IPS DF 4.7 (cell line): Measurements from ENCODE around the gene CALM3.
"Not testable (repeated sequence)": the region's sequence is repeated elsewhere in the genome, so short reads cannot be mapped to it uniquely, and the experiment has no call there.

Experiments
- DNase-seq: peaks from one replicate; pipeline ENCODE4 v3.0.0-alpha.2; 2013; ENCODE audit warnings: low spot score; ENCODE audit errors: extremely low read depth

Gene CALM3

GRCh38 chr19:46601318-46602224, at the start of gene CALM3:
Gene CALM3 (plus strand): TSS chr19:46601330. CDS start chr19:46601435, 105 bp downstream.
- no peak for DNase-seq

- no peak for DNase-seq
Measured at GRCh38 chr19:46552891-46553290, 48.2 kb upstream of the CALM3 start.

- DNase-seq: no peak
Measured at GRCh38 chr19:46554161-46554560, 47.0 kb upstream of the CALM3 start.

GRCh38 chr19:46555628-46556280, 45.4 kb upstream of the CALM3 start:
- no peak for DNase-seq

- DNase-seq: not testable (repeated sequence)
Measured at GRCh38 chr19:46556471-46556870, 44.7 kb upstream of the CALM3 start.

GRCh38 chr19:46559203-46559602, 41.9 kb upstream of the CALM3 start:
- no peak for DNase-seq

- not testable (repeated sequence) for DNase-seq
Measured at GRCh38 chr19:46559675-46560074, 41.5 kb upstream of the CALM3 start.

- no peak for DNase-seq
Measured at GRCh38 chr19:46564701-46565100, 36.4 kb upstream of the CALM3 start.

- peak; percentile 64 for DNase-seq
Measured at GRCh38 chr19:46571495-46571894, 29.6 kb upstream of the CALM3 start.

GRCh38 chr19:46573679-46574498, 27.2 kb upstream of the CALM3 start:
- no peak for DNase-seq

- no peak for DNase-seq
Measured at GRCh38 chr19:46574533-46574932, 26.6 kb upstream of the CALM3 start.

- DNase-seq: no peak
Measured at GRCh38 chr19:46578450-46578849, 22.7 kb upstream of the CALM3 start.

GRCh38 chr19:46579361-46579879, 21.7 kb upstream of the CALM3 start:
- no peak for DNase-seq

- no peak for DNase-seq
Measured at GRCh38 chr19:46580247-46580646, 20.9 kb upstream of the CALM3 start.

- no peak for DNase-seq
Measured at GRCh38 chr19:46585539-46585938, 15.6 kb upstream of the CALM3 start.

GRCh38 chr19:46586294-46586693, 14.8 kb upstream of the CALM3 start:
- DNase-seq: no peak

GRCh38 chr19:46587861-46588260, 13.3 kb upstream of the CALM3 start:
- no peak for DNase-seq

- DNase-seq: no peak
Measured at GRCh38 chr19:46591254-46591653, 9.9 kb upstream of the CALM3 start.

GRCh38 chr19:46591870-46592269, 9.3 kb upstream of the CALM3 start:
- no peak for DNase-seq

- DNase-seq: no peak
Measured at GRCh38 chr19:46596008-46596407, 5.1 kb upstream of the CALM3 start.

- DNase-seq: no peak
Measured at GRCh38 chr19:46598372-46598917, 2.7 kb upstream of the CALM3 start.
